Activated T-cell treated with anti-CD3 and anti-CD28 coated beads, Interleukin-2, amount 50 U/mL, for 4 hours (primary cell): ENCODE measurements around the gene TP73. TPM values are rescaled to one million over a fixed set of nuclear protein-coding genes. Genes with fewer than 3 reads are reported as not detected.
"Not testable (repeated sequence)": the region's sequence is repeated elsewhere in the genome, so short reads cannot be mapped to it uniquely, and the experiment has no call there.

Experiments used
- ATAC-seq, 2 donors: fragments of 200-7000 bp; cut with Tn5 transposase; one replicate each; pipeline ENCODE4 v1.10.0; 2021
- DNase-seq: peaks from one replicate; pipeline ENCODE4 v3.0.0-alpha.2; 2020
- H3K27me3 Mint-ChIP-seq: one replicate; pipeline ENCODE4 v1.8.0; 2021; ENCODE audit warnings: low read depth, mixed read lengths
- H3K36me3 Mint-ChIP-seq: one replicate; pipeline ENCODE4 v1.8.0; 2022; ENCODE audit warnings: mixed read lengths; ENCODE audit not compliant: insufficient read depth
- H3K4me1 Mint-ChIP-seq: one replicate; pipeline ENCODE4 v1.8.0; 2021; ENCODE audit warnings: low read depth, mixed read lengths
- H3K4me3 Mint-ChIP-seq: one replicate; pipeline ENCODE4 v1.8.0; 2021; ENCODE audit warnings: mild to moderate bottlenecking, moderate library complexity, mixed read lengths
- H3K9me3 Mint-ChIP-seq: one replicate; pipeline ENCODE4 v1.8.0; 2021; ENCODE audit warnings: mixed read lengths
- total RNA-seq, 3 donors: library from RNA; stranded (reverse); gene quantifications; one replicate each; pipeline ENCODE4 v1.2.1, GENCODE V29; 2021

TP73 gene
- total RNA-seq, 3 donors from 2014 or later = 0.05 to 0.16 (median 0.08) TPM

GRCh38 chr1:3713840-3714239, 61.5 kb downstream of the TP73 start:
- Mint-ChIP-seq H3K36me3 (no peaks in the 10 kb centered on the region), H3K9me3 (no peaks in the 10 kb centered on the region), H3K27me3 (peaks cover 20% of the 10 kb centered on the region), H3K4me3 (no peak overlapping the region), H3K4me1 (no peaks in the 10 kb centered on the region)
- DNase-seq = no peak
- no peak for ATAC-seq

GRCh38 chr1:3714284-3714741, 62.0 kb downstream of the TP73 start:
- no peak for DNase-seq
- peaks cover 16% of the 10 kb centered on the region for H3K27me3 Mint-ChIP-seq
- H3K4me3 Mint-ChIP-seq = no peak overlapping the region
- no peaks in the 10 kb centered on the region for H3K36me3 Mint-ChIP-seq
- ATAC-seq = no peak
- peaks cover under 1% of the 10 kb centered on the region for H3K4me1 Mint-ChIP-seq
- no peaks in the 10 kb centered on the region for H3K9me3 Mint-ChIP-seq

- H3K9me3 Mint-ChIP-seq = no peaks in the 10 kb centered on the region
- no peak overlapping the region for H3K4me3 Mint-ChIP-seq
- no peak for ATAC-seq
- no peak for DNase-seq
- peaks cover 12% of the 10 kb centered on the region for H3K27me3 Mint-ChIP-seq
- no peaks in the 10 kb centered on the region for H3K36me3 Mint-ChIP-seq
- H3K4me1 Mint-ChIP-seq = peaks cover 4% of the 10 kb centered on the region
These were observed 62.5 kb downstream of the TP73 start for GRCh38 chr1:3714814-3715213.

GRCh38 chr1:3716351-3716750, 64.0 kb downstream of the TP73 start:
- no peak for ATAC-seq

GRCh38 chr1:3717041-3717714, 64.9 kb downstream of the TP73 start:
- peaks cover 8% of the 10 kb centered on the region for H3K4me1 Mint-ChIP-seq
- no peaks in the 10 kb centered on the region for H3K36me3 Mint-ChIP-seq
- no peaks in the 10 kb centered on the region for H3K9me3 Mint-ChIP-seq
- no peak overlapping the region for H3K4me3 Mint-ChIP-seq
- DNase-seq = no peak
- ATAC-seq = no peak
- H3K27me3 Mint-ChIP-seq = peaks cover 4% of the 10 kb centered on the region

More at GRCh38 chr1:3716351-3716750, 64.0 kb downstream of the TP73 start:
- DNase-seq = no peak
- Mint-ChIP-seq H3K9me3 (no peaks in the 10 kb centered on the region), H3K27me3 (peaks cover 8% of the 10 kb centered on the region), H3K4me1 (peaks cover 8% of the 10 kb centered on the region), H3K36me3 (no peaks in the 10 kb centered on the region), H3K4me3 (no peak overlapping the region)

DNA sequence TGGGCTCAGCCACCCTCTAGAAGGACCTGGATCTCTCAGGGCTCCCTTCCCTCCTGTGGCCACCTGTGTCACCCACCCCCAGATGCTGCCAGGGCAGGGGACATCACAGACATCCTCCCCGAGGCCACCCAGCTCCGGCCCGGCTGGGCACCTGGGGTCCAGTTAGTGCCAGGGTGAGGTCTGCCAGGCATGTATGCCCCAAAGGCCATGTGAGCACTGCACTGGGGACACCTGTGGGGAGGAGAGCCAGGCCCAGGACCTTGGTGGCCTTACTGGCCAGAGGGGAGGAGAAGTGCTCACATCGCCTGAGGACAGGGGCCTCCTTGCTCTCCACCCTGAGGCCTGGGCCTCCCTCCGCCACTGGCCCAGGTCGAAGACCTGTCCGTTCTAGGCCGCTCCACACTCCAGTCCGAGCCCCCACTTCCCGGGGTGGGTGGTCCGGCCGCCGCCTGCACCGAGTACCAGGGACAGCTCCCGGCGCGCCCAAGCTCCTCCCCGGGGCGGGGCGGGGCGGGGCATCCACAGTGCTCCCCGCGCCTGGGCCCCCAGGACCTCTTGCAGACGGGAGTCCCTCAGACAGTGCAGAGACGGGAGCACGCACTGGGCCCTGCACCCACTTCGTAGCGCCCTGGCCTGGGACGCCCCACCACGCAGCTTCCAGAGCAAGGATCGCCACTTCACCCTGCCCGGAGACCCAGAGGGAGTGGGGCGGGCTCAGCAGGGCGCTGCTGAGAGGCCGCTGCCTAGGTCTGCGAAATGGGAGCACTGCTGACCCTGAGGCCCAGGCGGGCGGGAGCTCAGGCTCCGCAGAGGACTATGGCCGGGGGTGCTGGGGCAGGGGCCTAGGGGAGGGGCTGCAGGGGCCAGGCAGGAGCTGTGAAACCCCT, 65.6 kb downstream of the TP73 start:
- DNase-seq = no peak
- Mint-ChIP-seq H3K27me3 (peaks cover 4% of the 10 kb centered on the region), H3K4me3 (no peak overlapping the region), H3K4me1 (peaks cover 8% of the 10 kb centered on the region), H3K36me3 (no peaks in the 10 kb centered on the region), H3K9me3 (no peaks in the 10 kb centered on the region)
- ATAC-seq = peak; percentile 41 to 61

- ATAC-seq (no peak), DNase-seq (no peak)
- Mint-ChIP-seq H3K4me1 (peaks cover 8% of the 10 kb centered on the region), H3K9me3 (no peaks in the 10 kb centered on the region), H3K27me3 (peaks cover 4% of the 10 kb centered on the region), H3K36me3 (no peaks in the 10 kb centered on the region), H3K4me3 (no peak overlapping the region)
These were observed 66.4 kb downstream of the TP73 start for GRCh38 chr1:3718764-3719163.

DNA sequence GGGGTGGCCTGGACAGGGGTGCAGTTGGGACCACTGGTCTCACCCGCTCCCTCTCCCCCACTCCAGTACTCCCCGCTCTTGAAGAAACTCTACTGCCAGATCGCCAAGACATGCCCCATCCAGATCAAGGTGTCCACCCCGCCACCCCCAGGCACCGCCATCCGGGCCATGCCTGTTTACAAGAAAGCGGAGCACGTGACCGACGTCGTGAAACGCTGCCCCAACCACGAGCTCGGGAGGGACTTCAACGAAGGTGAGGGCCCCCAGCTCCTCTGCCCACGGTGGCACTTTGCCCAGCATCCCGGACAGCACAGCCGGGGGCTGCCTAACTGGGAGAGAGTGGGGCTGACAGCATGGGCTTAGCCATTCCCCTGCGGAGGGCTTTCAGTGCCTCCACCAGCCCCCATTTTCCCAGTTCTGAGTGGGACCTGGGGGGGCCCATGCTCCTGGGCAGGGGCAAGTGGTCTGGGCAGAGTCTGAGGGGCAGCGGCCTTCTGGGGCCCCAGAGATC, 69.7 kb downstream of the TP73 start:
- no peak for ATAC-seq
- no peak for DNase-seq
- no peaks in the 10 kb centered on the region for H3K36me3 Mint-ChIP-seq

DNA sequence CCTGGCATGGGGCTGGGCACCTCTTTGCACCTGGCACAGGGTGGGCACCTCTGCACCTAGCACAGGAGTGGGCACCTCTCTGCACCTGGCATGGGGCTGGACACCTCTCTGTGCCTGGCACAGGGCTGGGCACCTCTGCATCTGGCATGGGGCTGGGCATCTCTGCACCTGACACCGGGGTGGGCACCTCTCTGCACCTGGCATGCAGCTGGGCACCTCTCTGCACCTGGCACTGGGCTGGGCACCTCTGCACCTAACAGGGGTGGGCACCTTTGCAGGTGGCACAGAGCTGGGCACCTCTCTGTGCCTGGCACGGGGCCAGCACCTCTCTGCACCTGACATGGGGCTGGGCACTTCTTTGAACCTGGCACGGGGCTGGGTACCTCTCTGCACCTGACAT, 70.5 kb downstream of the TP73 start:
- ATAC-seq (no peak), DNase-seq (no peak)
- no peaks in the 10 kb centered on the region for H3K36me3 Mint-ChIP-seq
- no peak overlapping the region for H3K4me3 Mint-ChIP-seq
- peaks cover 8% of the 10 kb centered on the region for H3K4me1 Mint-ChIP-seq
- no peaks in the 10 kb centered on the region for H3K9me3 Mint-ChIP-seq
- peaks cover 3% of the 10 kb centered on the region for H3K27me3 Mint-ChIP-seq

More for the DNA sequence above, 69.7 kb downstream of the TP73 start:
- H3K4me3 Mint-ChIP-seq = no peak overlapping the region
- peaks cover 3% of the 10 kb centered on the region for H3K27me3 Mint-ChIP-seq
- peaks cover 8% of the 10 kb centered on the region for H3K4me1 Mint-ChIP-seq
- H3K9me3 Mint-ChIP-seq = no peaks in the 10 kb centered on the region

DNA sequence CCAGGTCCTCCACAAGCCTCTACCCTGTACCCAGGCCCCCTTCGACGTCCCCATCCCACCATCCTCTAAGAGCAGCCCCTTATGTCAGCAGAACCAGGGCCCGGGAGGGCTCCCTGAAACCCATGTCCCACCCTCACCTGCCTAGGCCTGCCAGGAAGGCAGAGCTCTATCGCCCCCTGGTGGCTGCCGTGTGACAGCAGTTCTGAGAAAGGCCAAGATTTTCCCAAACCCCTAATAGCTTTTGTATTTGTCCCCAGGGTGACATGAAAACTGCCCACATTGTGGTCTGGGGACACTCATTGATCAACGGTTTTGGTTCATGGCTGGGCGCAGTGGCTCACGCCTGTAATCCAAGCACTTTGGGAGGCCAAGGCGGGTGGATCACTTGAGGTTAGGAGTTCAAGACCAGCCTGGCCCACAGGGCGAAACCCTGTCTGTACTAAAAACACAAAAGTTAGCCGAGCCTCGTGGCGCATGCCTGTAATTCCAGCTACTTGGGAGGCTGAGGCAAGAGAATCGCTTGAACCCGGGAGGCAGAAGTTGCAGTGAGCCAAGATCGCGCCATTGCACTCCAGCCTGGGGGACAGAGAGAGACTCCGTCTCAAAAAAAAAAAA, 72.2 kb downstream of the TP73 start:
- not testable (repeated sequence) for H3K27me3 Mint-ChIP-seq, H3K4me3 Mint-ChIP-seq, H3K4me1 Mint-ChIP-seq, H3K36me3 Mint-ChIP-seq, H3K9me3 Mint-ChIP-seq
- DNase-seq (peak; percentile 80), ATAC-seq (peak; percentile 55 to 76)

GRCh38 chr1:3725366-3725765, 73.0 kb downstream of the TP73 start:
- Mint-ChIP-seq H3K9me3 (no peaks in the 10 kb centered on the region), H3K4me1 (peaks cover 4% of the 10 kb centered on the region), H3K4me3 (no peak overlapping the region), H3K27me3 (peaks cover 9% of the 10 kb centered on the region), H3K36me3 (no peaks in the 10 kb centered on the region)
- DNase-seq (no peak), ATAC-seq (no peak)

DNA sequence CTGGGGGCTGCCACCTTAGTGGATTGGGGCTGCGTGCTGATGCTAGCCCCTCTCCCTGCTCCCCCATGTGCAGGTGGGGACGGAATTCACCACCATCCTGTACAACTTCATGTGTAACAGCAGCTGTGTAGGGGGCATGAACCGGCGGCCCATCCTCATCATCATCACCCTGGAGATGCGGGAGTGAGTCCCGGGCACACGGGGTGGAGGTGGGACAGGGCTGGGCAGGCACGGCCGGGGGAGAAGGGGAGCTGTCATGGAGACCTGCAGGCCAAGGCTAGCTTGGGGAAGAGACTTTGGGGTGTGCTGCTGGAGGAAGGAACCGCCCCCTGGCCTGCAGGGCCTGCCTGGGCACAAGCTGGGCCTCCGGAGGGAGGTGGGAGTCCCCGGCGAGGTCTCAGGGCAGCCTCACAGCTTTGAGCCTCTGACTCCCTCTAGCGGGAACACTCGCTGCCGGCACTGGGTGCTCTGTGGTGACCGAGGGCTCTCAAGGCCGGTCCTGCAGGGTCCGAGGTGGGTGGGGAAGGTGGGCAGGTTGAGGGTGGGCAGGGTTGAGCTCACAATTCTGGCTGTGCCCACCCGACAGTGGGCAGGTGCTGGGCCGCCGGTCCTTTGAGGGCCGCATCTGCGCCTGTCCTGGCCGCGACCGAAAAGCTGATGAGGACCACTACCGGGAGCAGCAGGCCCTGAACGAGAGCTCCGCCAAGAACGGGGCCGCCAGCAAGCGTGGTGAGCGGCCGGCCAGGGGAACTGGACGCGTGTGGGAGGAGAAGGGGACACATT, 74.9 kb downstream of the TP73 start:
- Mint-ChIP-seq H3K9me3 (no peaks in the 10 kb centered on the region), H3K27me3 (peaks cover 12% of the 10 kb centered on the region), H3K4me3 (no peak overlapping the region), H3K36me3 (no peaks in the 10 kb centered on the region), H3K4me1 (no peaks in the 10 kb centered on the region)
- ATAC-seq (peak in 1 of 2 donors; percentile 46), DNase-seq (no peak)

GRCh38 chr1:3727825-3728776, 75.8 kb downstream of the TP73 start:
- no peak for ATAC-seq
- H3K4me3 Mint-ChIP-seq = no peak overlapping the region
- peaks cover 12% of the 10 kb centered on the region for H3K27me3 Mint-ChIP-seq
- no peaks in the 10 kb centered on the region for H3K36me3 Mint-ChIP-seq
- DNase-seq = no peak
- H3K4me1 Mint-ChIP-seq = no peaks in the 10 kb centered on the region
- no peaks in the 10 kb centered on the region for H3K9me3 Mint-ChIP-seq
